Immature natural killer cell (primary cell): ENCODE results near the gene MAP3K4. TPM values are rescaled to one million over a fixed set of nuclear protein-coding genes. Genes with fewer than 3 reads are reported as not detected.

Experiments
- DNase-seq, 3 donors: peaks; one replicate each; pipeline ENCODE4 v3.0.0; 2022; ENCODE audit warnings: mixed read lengths in 1 of 3
- H3K27ac Mint-ChIP-seq, 6 donors: one replicate each; pipeline ENCODE4 v1.8.0; 2020; ENCODE audit warnings: mixed read lengths in 6 of 6, mild to moderate bottlenecking in 5 of 6, inconsistent platforms in 4 of 6, moderate library complexity in 3 of 6
- H3K27me3 Mint-ChIP-seq, 3 donors: one replicate each; pipeline ENCODE4 v1.8.0; 2020 to 2021; ENCODE audit warnings: low read depth in 3 of 3, mild to moderate bottlenecking in 3 of 3, mixed read lengths in 3 of 3, moderate library complexity in 3 of 3, inconsistent platforms in 1 of 3
- H3K36me3 Mint-ChIP-seq, 3 donors: one replicate each; pipeline ENCODE4 v1.8.0; 2020; ENCODE audit warnings: mixed read lengths in 3 of 3, inconsistent platforms in 2 of 3, mild to moderate bottlenecking in 2 of 3
- H3K4me1 Mint-ChIP-seq, 2 donors: one replicate each; pipeline ENCODE4 v1.8.0; 2020; ENCODE audit warnings: inconsistent platforms in 2 of 2, mild to moderate bottlenecking in 2 of 2, mixed read lengths in 2 of 2, moderate library complexity in 1 of 2
- H3K4me3 Mint-ChIP-seq, 5 donors: one replicate each; pipeline ENCODE4 v1.8.0; 2020; ENCODE audit warnings: mild to moderate bottlenecking in 5 of 5, mixed read lengths in 5 of 5, inconsistent platforms in 3 of 5, moderate library complexity in 3 of 5
- H3K9me3 Mint-ChIP-seq, 6 donors: one replicate each; pipeline ENCODE4 v1.8.0; 2020; ENCODE audit warnings: mild to moderate bottlenecking in 6 of 6, mixed read lengths in 6 of 6, inconsistent platforms in 4 of 6, moderate library complexity in 3 of 6
- polyA plus RNA-seq, 3 donors: library from polyadenylated mRNA; unstranded; fragments of 300-500 nt; fragmentation: Illumina TruSeq; gene quantifications; one replicate each; pipeline ENCODE4 v1.2.3, GENCODE V29; 2021

MAP3K4 gene
- polyA plus RNA-seq, 3 donors from 2014 or later = 5.2 to 11.2 (median 9.2) TPM

DNA sequence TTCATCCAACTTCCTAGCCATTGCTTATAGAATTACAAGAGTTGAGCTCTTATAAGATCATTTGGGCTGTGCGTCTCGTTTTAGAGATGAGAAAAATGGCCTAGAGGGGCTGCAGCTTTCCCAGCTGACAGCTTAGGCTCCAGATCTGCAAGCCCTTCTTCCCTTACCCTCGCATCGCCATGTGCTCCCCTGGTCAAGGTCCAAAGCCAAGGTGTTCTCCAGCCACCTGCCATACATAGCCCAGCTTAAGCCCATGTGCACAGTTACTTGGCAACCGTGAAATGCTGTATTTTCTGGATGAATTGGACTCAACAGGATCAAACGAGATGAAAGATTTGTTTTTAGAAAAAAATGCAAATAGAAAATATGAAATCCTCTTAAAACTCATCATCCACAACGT, 7.9 kb downstream of the MAP3K4 start:
- H3K36me3 Mint-ChIP-seq = no peaks in the 10 kb centered on the region
- peaks cover 24 to 54% of the 10 kb centered on the region in 2 donors for H3K4me1 Mint-ChIP-seq
- H3K27ac Mint-ChIP-seq = no peak overlapping the region
- no peaks in the 10 kb centered on the region for H3K27me3 Mint-ChIP-seq
- H3K9me3 Mint-ChIP-seq = no peaks in the 10 kb centered on the region
- DNase-seq = no peak
- no peak overlapping the region for H3K4me3 Mint-ChIP-seq

DNA sequence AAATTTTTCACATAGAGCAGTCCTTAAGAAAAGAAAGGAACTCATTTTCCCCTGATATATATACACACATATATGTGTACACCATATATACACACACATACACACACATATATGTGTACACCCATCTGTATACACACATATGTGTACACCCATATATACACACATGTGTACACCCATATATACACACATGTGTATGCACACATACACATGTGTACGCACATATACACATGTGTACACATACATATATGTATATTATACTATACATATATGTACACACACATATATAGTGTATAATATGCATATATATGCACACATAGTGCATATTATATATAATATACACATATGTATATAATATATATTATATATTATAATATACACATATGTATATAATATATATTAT, 9.1 kb downstream of the MAP3K4 start:
- Mint-ChIP-seq H3K27me3 (no peaks in the 10 kb centered on the region), H3K4me3 (no peak overlapping the region), H3K4me1 (peaks cover 18 to 51% of the 10 kb centered on the region in 2 donors), H3K27ac (no peak overlapping the region), H3K36me3 (no peaks in the 10 kb centered on the region), H3K9me3 (no peaks in the 10 kb centered on the region)
- no peak for DNase-seq

DNA sequence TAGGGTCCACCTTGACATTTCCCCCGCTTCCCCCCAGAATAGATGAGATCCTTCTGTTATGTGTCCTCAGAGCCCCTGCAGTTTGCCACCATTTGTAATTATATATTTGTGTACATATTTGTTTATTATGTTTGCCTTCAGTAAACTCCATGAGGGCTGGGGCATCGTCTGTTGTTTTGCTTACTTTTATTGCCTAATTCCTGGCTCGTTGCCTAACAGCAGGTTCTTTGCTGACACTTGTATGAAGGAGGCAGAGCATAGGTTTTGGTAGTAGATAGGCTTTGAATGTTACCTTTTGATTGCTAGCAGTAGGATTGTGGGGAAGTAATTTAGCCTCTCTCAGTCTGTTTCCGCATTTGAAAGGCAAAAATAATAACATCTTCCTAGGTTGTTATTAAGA, 9.9 kb downstream of the MAP3K4 start:
- no peaks in the 10 kb centered on the region for H3K36me3 Mint-ChIP-seq
- H3K27ac Mint-ChIP-seq = peak overlapping the region in 1 of 6 donors; percentile 34
- no peaks in the 10 kb centered on the region for H3K27me3 Mint-ChIP-seq
- no peak overlapping the region for H3K4me3 Mint-ChIP-seq
- no peaks in the 10 kb centered on the region for H3K9me3 Mint-ChIP-seq
- DNase-seq = no peak
- H3K4me1 Mint-ChIP-seq = peaks cover 13 to 45% of the 10 kb centered on the region in 2 donors

DNA sequence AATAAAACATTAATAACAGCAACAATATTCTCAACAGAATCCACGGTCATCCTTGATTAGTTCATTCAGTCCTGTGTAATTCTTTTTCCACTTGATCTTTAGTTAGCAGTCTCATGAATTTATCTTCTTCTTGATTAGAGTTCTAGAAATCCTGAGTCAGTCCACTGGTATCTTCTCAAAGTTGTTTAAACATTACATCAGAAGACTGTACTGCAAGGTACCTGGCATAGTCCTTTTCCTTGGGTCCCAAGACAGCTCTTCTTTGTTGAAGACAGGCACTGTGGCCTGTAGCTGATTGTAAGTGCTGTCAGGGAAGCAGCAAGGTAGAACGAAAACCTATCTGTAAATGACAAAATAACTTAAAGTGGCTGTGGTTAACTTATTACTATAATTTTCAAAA, 11.8 kb downstream of the MAP3K4 start:
- H3K4me1 Mint-ChIP-seq = peaks cover 7 to 45% of the 10 kb centered on the region in 2 donors
- H3K27ac Mint-ChIP-seq = no peak overlapping the region
- no peak for DNase-seq
- H3K9me3 Mint-ChIP-seq = no peaks in the 10 kb centered on the region
- H3K36me3 Mint-ChIP-seq = peaks cover 0 to 3% (median 0%) of the 10 kb centered on the region in 3 donors
- no peak overlapping the region for H3K4me3 Mint-ChIP-seq
- H3K27me3 Mint-ChIP-seq = no peaks in the 10 kb centered on the region

DNA sequence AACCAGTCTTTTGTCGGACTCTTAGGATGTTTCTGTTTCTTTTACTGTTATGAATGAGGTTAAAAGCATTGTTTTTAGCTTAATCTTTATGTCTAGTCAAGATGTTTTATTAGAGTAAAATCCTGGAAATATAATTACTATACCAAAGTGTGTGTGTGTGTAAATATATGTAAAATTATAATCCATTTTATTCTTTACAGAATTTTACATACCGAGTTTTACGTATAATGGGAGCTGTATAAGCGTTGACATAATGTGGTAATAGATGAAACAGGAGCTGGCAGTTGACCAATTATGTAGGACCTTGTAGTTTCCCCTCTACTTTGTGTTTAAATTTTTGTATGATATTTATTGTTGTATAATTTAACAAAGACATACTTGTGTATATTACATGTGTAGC, 16.7 kb downstream of the MAP3K4 start:
- H3K9me3 Mint-ChIP-seq = no peaks in the 10 kb centered on the region

DNA sequence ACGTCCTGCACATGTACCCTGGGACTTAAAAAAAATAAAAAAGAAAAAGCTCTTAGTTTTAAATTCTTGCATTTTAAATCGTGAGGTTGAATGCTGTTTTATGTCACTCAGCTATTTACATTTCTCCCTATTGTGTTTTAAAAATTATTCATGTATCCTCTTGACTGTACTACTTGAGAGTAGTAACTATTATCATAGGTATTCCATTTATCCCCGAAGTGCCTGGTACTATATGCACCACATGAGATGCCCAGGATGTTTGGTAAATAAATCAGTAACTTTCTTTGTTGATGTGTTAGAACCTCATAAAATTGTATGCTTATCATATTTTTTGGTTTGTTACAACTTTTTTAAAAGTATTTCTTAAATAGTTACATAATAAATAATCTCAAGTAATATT, 18.4 kb downstream of the MAP3K4 start:
- peaks cover 10 to 57% of the 10 kb centered on the region in 2 donors for H3K4me1 Mint-ChIP-seq

More for the DNA sequence above, 16.7 kb downstream of the MAP3K4 start:
- no peak for DNase-seq
- H3K4me1 Mint-ChIP-seq = peaks cover 2 to 46% of the 10 kb centered on the region in 2 donors
- no peak overlapping the region for H3K4me3 Mint-ChIP-seq
- peaks cover 0 to 3% (median 0%) of the 10 kb centered on the region in 3 donors for H3K36me3 Mint-ChIP-seq
- H3K27me3 Mint-ChIP-seq = no peaks in the 10 kb centered on the region
- H3K27ac Mint-ChIP-seq = no peak overlapping the region

DNA sequence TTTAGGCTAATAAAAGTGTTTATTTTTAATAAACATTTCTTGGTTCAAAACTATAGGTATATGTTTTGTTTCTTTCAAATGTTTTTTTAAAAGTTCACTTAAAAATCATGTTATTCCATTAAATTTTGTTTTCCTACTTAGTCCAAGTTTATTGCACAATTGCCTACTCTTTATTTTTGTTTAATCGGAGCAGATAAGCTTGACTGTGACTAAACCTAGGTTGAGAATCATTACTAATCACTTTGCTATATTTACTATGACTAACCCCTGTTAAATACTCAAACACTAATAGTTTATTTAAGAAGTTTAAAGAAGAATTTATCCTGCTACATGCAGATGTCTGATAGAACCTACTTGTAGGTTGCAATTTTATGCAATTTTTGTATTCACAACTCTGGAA, 18.8 kb downstream of the MAP3K4 start:
- peaks cover 13 to 61% of the 10 kb centered on the region in 2 donors for H3K4me1 Mint-ChIP-seq
- H3K9me3 Mint-ChIP-seq = no peaks in the 10 kb centered on the region
- DNase-seq = no peak
- peaks cover 0 to 3% (median 0%) of the 10 kb centered on the region in 3 donors for H3K36me3 Mint-ChIP-seq
- H3K4me3 Mint-ChIP-seq = no peak overlapping the region
- no peaks in the 10 kb centered on the region for H3K27me3 Mint-ChIP-seq
- no peak overlapping the region for H3K27ac Mint-ChIP-seq

More for the DNA sequence above, 18.4 kb downstream of the MAP3K4 start:
- DNase-seq = no peak
- Mint-ChIP-seq H3K9me3 (no peaks in the 10 kb centered on the region), H3K36me3 (peaks cover 0 to 3% (median 0%) of the 10 kb centered on the region in 3 donors), H3K27me3 (no peaks in the 10 kb centered on the region), H3K4me3 (no peak overlapping the region), H3K27ac (no peak overlapping the region)

DNA sequence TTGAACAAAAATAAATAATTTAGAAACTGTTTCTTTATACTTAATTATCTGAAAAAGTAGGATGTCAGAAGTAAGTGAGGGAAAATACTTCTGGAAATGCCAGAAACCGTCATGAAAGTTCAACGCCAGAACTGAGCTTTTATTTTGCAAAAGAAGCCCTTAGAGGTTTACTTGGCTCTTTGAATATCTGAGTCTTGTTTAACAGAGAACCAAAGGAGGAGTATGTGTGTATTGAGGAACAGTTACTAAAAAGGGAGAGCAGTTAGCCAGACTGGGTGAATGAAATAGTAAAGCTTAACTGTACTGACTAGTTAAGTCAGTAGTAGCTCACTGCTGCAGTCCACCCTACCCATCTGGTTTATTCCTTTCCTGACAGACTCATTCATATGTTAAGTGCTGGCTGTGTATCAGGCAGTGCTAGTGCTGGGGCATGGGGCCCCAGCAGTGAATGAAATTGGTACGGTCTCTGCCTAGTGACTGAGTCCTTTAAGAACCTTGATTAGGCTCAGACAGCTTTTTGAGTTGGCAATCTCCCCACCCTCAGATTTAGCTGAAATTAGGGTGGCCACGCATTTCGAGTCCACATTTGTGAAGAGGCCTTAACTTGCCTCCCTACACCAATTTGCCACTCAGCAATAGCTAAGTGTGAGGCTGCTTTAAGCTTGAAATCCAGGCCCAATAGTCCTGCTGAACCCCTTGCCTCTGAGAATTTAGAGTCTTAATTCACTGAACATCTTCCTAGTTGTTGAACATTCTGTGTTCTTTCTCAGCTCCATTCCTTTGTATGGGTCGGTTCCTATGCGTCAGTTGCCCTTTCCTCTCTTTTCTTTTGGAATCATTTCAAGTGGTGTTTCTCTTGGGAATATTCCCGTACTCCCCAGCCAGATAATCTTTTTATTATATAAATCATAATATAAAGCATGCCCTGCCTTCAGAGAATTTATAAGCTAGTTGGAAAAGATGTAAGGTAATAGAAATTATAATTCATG, 20.2 kb downstream of the MAP3K4 start:
- Mint-ChIP-seq H3K9me3 (no peaks in the 10 kb centered on the region), H3K4me1 (peaks cover 13 to 73% of the 10 kb centered on the region in 2 donors), H3K27ac (no peak overlapping the region), H3K4me3 (no peak overlapping the region), H3K36me3 (peaks cover 0 to 2% (median 0%) of the 10 kb centered on the region in 3 donors), H3K27me3 (no peaks in the 10 kb centered on the region)
- DNase-seq = no peak

DNA sequence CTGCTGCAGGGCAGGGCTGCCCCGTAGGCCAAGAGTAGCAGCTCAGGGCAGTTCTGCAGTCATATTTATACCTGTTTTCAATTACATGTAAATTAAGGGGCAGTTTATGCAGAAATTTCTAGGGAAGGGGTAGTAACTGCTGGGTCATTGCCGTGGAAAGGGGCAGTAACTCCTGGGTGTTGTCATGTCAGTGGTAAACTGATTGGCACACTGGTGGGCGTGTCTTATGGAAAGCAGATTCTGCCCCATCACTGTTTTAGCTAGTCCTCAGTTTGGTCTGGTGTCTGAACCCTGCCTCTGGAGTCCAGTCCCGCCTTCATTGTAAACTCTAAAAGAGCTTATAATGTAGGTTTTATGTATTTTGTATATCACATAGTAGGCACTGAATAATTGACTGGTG, 22.1 kb downstream of the MAP3K4 start:
- Mint-ChIP-seq H3K36me3 (no peaks in the 10 kb centered on the region), H3K9me3 (no peaks in the 10 kb centered on the region), H3K4me1 (peaks cover 19 to 73% of the 10 kb centered on the region in 2 donors), H3K27me3 (no peaks in the 10 kb centered on the region), H3K4me3 (no peak overlapping the region), H3K27ac (no peak overlapping the region)
- no peak for DNase-seq

DNA sequence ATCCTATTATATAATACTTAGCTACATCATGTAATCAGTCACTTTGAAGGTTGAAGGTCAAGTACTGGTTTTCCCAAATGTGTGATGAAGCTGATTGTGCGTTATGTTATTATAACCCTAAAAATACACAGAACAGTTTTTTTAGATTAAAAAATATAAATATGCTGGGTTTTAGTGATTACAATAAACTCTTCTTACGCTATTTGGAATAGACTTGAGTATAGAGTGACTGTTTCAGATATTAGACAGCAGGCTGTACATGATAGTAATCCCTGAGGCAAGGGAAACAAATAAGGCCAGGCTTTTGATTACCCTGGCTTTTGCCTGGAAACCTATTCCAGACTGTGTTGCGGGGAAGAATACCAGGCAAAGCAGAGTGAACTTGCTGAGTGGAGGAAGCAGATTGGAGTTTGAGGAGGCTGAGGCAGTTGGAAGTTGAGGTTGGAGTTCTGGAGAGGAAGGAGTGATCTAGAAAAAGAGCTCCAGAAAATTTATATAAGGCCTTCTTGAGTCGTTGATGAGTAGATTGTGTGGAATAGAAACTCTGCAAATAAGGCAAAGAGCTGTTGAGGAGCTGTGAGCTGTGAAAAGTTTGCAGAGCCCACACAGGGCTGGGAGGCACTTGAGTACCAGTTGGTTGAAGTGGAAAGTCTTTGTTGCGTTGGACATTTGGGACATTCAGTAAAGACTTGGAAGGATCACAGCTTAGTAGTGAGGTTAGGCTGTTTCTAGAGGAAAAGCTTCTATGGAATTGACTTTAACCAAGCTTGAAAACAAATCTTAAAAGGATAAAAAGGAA, 26.4 kb downstream of the MAP3K4 start:
- H3K4me1 Mint-ChIP-seq = peaks cover 31 to 70% of the 10 kb centered on the region in 2 donors
- H3K9me3 Mint-ChIP-seq = no peaks in the 10 kb centered on the region
- no peak for DNase-seq
- peaks cover 0 to 3% (median 0%) of the 10 kb centered on the region in 3 donors for H3K36me3 Mint-ChIP-seq
- no peak overlapping the region for H3K27ac Mint-ChIP-seq
- H3K27me3 Mint-ChIP-seq = peaks cover 0 to 2% (median 0%) of the 10 kb centered on the region in 3 donors
- no peak overlapping the region for H3K4me3 Mint-ChIP-seq

DNA sequence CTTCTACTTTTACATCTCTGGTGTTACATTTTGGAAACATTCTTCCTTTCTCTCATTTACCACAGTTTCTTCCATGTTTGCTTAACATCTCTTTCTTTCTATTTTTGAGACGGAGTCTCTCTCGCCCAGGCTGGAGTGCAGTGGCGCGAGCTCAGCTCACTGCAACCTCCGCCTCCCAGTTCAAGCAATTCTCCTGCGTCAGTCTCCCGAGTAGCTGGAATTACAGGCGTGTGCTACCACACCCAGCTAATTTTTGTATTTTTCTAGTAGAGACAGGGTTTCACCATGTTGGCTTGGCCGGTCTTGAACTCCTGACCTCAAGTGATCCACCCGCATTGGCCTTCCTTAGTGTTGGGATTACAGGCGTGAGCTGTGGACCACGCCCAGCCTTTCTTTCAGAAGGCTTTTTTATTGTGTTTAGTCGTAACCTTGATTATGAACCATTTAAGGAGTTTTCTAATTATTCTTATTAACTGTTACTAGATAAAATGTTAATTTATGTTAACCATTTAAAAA, 27.8 kb downstream of the MAP3K4 start:
- peaks cover 26 to 60% of the 10 kb centered on the region in 2 donors for H3K4me1 Mint-ChIP-seq
- H3K27me3 Mint-ChIP-seq = peaks cover 0 to 2% (median 0%) of the 10 kb centered on the region in 3 donors
- no peak overlapping the region for H3K27ac Mint-ChIP-seq
- DNase-seq = no peak
- no peak overlapping the region for H3K4me3 Mint-ChIP-seq
- H3K36me3 Mint-ChIP-seq = peaks cover 0 to 3% (median 0%) of the 10 kb centered on the region in 3 donors
- H3K9me3 Mint-ChIP-seq = no peaks in the 10 kb centered on the region

DNA sequence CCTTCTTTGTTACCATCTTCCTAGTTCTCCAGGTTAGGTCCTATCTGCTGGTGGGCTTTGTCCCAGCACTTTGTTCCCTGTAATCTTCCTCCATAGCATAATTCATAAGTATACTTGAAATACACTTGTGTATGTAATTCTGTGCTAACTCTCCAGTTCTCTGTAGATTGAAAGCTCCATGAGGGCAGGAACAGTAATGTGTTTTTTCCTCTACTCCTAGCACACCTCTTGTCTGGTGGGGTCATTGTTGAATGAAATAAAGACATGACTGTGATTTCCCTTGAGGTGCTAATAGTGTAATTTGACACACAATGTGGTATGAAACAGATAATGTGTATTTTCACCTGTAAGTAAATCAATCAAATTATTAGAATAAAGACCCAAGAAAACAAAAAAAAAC, 30.0 kb downstream of the MAP3K4 start:
- no peak for DNase-seq
- Mint-ChIP-seq H3K27ac (no peak overlapping the region), H3K4me1 (peaks cover 20 to 57% of the 10 kb centered on the region in 2 donors), H3K27me3 (peaks cover 0 to 2% (median 0%) of the 10 kb centered on the region in 3 donors), H3K9me3 (no peaks in the 10 kb centered on the region), H3K4me3 (no peak overlapping the region), H3K36me3 (peaks cover 0 to 7% (median 0%) of the 10 kb centered on the region in 3 donors)

DNA sequence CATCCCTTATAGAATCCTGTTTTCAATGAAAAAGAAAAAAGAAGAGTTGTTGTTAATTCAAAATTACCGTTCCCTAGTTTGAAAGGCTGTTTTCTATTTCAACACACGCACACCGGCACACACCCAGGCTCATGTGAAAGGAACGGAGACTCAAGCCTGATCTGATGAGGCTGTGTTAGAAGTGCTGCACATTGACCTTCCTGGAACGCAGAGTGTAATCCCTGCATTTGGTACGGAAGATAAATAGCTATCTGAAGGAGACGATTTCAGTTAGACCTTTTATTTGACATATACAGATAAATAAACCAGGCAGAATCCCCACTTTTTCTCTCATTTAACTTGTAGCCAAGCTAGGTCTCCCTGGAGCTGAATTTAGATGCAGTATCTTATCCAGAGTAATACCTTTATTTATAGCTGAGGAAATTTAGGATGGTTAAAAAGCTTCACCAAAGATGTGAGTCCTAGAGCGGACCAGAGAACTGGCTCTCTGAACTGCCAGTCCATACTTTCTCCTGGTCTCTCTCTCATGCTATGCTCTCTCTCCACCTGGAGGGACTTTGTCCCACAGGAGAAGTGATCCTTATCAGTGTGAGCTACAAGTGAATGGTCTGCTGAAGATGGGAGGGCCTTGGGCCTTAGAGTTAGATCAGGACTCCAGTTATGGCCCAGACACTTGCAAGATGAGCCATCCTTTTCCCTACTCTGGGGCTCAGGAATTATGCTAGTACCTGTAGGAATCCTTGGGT, 30.6 kb downstream of the MAP3K4 start:
- Mint-ChIP-seq H3K27me3 (peaks cover 0 to 2% (median 0%) of the 10 kb centered on the region in 3 donors), H3K9me3 (no peaks in the 10 kb centered on the region), H3K4me1 (peaks cover 21 to 52% of the 10 kb centered on the region in 2 donors)

More for the DNA sequence above, 30.6 kb downstream of the MAP3K4 start:
- Mint-ChIP-seq H3K36me3 (peaks cover 0 to 7% (median 0%) of the 10 kb centered on the region in 3 donors), H3K4me3 (no peak overlapping the region), H3K27ac (no peak overlapping the region)
- DNase-seq = no peak
